Erythroblast (primary cell): Measurements from ENCODE around the gene FRK.

ENCODE experiments used
- DNase-seq, 2 experiments: peaks; one replicate each; lab custom pipeline; 2025; lab: John Stamatoyannopoulos, UW
- GATA1 ChIP-seq: IDR thresholded peaks from 2 replicates; pipeline ENCODE4 v1.6.1; 2011; ENCODE audit warnings: low read depth, mild to moderate bottlenecking, control low read depth, low read length, moderate library complexity
- POLR2A ChIP-seq: IDR thresholded peaks from 2 replicates; pipeline ENCODE4 v1.6.1; 2011; ENCODE audit warnings: mild to moderate bottlenecking, low read length

FRK gene

DNA sequence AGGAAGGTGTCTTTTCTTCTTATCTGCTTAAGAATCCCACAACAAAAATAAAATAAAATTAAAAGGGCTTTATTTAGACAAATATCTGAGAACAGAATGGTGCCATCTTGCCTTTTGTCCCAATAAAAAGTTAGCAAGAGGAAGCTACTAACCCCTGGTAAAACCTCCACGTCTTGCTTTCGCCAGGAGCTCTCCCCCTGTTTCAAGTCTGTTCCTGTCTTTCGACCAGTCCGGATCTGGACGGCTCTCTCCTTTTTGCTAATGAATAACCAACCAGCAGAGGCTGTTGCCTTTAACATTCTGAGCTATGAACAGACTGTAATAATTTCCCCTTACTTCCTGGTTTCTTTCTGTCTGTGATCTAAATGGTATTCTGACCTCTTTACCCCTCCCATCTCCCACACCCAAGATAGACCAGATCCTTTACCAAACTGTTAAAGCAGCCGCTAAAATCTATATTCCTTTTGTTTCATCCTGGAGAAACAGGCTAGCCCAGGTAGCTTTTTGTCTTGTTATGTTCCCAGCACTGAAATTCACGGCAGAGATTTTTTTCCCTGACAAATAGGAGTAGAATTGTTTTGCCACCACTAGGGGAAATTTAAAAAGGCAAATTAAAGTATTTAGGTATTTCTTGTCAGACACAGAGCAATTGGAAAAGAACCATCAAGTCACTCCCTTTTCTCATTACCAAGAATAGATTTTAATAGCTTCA lies at the start of gene FRK:
Gene FRK, minus strand, starts transcription at position 320 of the 712 bp plus-strand sequence. CDS start 580 bp downstream, outside the sequence.
- no peak for TF ChIP-seq GATA1
- DNase-seq: no peak

DNA sequence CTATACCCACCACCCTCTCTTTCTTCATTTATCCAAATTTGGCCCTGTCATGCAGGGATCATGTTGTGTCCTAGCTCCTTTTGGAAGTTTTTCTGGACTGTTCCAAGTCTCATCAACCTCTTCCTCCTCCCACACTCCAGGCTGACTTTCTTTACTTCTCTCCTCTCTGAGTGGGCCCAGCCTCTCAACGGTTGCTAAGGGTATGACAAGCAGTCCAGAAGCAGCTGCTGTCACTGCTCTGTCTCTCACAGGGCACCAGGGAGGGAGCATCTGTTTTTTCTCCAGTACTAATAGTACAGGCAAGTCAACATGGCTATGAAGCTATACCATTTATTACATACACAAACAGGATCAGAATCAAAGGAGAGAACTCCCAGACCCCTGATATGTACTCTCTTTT lies 48.1 kb upstream of the FRK start:
- no peak for DNase-seq
- TF ChIP-seq POLR2A (no peak), GATA1 (no peak)

DNA sequence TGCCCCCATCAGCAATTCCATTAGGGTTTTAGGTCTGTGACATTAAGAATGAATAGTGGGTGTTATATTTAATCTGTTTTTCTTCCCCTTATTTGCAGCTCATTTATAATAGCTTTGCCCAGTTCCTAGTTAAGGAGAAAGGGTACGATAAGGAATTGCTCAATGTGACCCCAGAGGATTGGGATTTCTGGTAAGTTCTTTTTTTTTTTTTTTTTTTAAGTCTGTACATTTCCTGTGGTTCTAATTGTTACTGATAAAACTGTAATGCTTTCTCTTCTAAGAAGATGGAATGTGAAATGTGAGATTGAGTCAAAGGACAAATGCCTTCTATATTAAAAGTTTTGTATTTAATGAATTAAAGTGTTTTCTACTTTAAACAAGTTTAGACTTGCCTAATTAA lies 45.5 kb upstream of the FRK start:
- TF ChIP-seq GATA1 (no peak), POLR2A (no peak)
- DNase-seq: no peak

- no peak for DNase-seq
- TF ChIP-seq GATA1 (no peak), POLR2A (no peak)
Observed at GRCh38 chr6:116105247-116105646, 44.6 kb upstream of the FRK start.

- TF ChIP-seq GATA1: no peak
- no peak for TF ChIP-seq POLR2A
Observed at GRCh38 chr6:116104636-116105035, 43.9 kb upstream of the FRK start.

DNA sequence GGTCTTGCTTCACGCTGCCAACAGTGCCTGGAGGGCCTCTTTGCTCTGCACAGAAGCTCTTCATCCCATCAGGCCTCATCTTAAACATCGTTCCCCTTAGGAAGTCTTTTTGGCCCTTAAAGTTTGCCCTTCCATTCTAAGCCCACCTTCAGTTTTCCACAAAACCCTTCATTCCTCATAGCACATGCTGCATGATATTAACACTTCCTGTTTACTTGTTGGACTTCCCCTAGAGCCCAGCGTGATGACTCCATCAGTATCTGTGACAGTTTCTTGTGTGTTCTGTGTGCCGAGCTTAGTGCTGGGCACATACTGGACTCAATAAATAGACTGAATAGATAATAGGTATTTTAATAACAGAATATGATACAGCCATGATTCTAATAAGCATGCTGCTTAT lies 42.2 kb upstream of the FRK start:
- TF ChIP-seq POLR2A: no peak
- TF ChIP-seq GATA1: no peak
- DNase-seq: no peak

More at GRCh38 chr6:116104636-116105035, 43.9 kb upstream of the FRK start:
- DNase-seq: no peak

DNA sequence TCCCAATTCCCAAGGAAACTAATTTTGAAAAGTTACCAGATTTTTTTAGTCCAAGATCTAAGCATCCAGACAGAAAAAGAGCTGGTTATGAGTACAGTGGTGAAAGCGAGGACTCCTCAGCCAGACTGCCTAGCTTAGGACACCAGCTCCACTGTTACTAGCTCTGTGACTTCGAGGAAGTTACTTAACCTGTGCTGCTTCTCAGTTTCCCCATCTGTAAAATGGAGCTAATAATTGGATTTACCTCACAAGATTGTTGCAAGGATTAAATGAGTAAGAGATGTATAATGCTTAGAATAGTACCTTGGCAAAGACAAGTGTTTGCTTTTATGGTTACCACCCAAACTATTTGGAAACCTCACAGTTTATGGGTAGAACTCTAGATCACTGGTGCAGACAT lies 41.1 kb upstream of the FRK start:
- TF ChIP-seq POLR2A: no peak
- TF ChIP-seq GATA1: no peak
- no peak for DNase-seq

- no peak for DNase-seq
Observed at GRCh38 chr6:116101302-116101718, 40.6 kb upstream of the FRK start.

GRCh38 chr6:116100419-116101301 lies 40.0 kb upstream of the FRK start, which contains the start of gene NT5DC1:
Gene NT5DC1 (plus strand): TSS chr6:116100853. CDS start chr6:116100931, 78 bp downstream.
- peak; percentile 89 to 91 for DNase-seq

More at GRCh38 chr6:116101302-116101718, 40.6 kb upstream of the FRK start:
- TF ChIP-seq GATA1: no peak
- TF ChIP-seq POLR2A: no peak

DNA sequence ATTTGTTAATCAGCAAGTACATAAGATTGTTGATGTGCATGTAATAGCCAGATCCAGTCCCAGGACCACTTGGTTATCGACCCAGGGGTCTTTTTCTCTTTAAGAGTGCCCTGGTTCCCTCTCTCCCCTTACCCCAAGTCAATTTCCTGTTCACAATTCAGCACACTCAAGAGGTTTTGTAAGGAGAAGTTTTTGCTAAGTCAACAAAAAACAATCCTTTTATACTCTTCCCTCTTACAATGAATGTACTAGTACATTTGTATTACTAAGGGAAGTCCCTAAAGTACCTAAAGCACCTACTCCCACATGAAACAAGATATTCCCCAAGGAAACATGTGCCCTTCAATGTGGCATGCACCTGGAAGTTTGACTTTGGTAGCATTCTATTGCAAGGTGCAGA lies 38.3 kb upstream of the FRK start:
- DNase-seq: no peak
- TF ChIP-seq GATA1: no peak
- TF ChIP-seq POLR2A: no peak

More at GRCh38 chr6:116100419-116101301, 40.0 kb upstream of the FRK start, which contains the start of gene NT5DC1:
- TF ChIP-seq GATA1: no peak
- peak; percentile 90 for TF ChIP-seq POLR2A

DNA sequence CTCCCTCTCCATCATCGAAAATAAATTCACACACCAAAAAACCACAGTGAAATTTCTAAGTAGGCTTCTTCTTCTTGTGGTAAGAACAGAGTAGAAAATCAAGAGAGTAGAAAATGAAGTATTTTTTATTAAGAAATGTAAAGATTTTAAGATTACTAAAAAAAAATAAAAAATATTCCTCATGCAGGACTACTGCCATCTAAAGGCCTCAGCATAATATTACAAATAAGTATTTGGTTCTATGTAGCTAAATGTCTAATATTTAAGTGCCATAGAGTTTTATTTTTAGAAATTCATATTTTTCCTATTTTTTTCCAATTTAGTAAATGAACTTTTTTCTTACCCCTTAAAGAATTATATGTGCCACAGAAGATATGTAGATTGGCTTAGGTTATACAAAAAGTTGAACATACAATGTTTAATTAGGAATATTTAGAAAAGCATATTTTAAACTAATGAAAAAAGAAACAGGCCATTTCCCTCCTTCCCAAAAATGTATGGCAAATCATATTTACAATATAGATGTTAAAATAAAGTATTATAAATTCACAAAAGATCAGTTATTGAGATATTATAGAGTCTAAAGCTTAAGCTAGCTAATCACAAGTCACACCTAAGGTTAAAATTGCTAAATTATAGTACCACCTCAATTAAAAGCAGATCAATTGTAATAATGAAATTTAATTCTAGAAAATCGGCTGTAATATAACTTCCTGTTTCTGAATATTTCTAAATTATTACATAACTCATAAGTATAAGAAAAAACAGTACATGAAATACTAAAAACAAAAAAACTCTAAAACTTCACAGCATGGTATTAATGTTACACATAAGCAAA lies 36.5 kb upstream of the FRK start:
- TF ChIP-seq POLR2A (no peak), GATA1 (no peak)
- peak; percentile 9 for DNase-seq

DNA sequence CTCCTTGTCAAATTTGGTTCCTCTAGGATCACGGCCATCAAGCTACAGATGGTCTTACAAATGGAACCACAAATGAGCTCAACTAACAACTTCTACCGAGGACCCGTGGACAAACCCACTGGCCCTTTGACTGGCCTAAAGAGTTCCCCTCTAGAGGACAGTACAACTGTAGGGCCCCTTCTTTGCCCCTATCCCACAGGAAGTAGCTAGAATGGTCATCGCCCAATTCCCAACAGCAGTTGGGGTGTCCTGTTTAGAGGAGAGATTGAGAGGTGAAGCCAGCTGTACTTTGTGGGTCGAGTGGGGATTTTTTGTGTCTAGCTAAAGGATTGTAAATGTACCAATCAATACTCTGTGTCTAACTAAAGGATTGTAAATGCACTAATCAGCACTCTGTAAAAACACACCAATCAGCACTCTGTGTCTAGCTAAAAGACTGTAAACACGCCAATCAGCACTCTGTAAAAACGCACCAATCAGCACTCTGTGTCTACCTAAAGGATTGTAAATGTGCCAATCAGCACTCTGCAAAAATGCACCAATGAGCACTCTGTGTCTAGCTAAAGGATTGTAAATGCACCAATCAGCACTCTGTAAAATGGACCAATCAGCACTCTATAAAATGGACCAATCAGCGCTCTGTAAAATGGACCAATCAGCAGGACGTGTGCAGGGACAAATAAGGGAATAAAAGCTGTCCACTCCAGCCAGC lies 35.5 kb upstream of the FRK start:
- peak; percentile 9 to 29 for DNase-seq

GRCh38 chr6:116094041-116094440 lies 33.4 kb upstream of the FRK start:
- no peak for DNase-seq
- TF ChIP-seq GATA1: no peak
- no peak for TF ChIP-seq POLR2A
